Measurements from ENCODE around the gene TNRC6B. TPM values are rescaled to one million over a fixed set of nuclear protein-coding genes. Genes with fewer than 3 reads are reported as not detected.

The TNRC6B gene
- total and polyA plus RNA-seq, 2 experiments from 2014 or later, result 23.7 to 25.8 TPM

GRCh38 chr22:40385036-40385782 is 207.5 kb downstream of the TNRC6B start:
- TF ChIP-seq CTCF (IDR thresholded peaks at IDR 0.05; ENCODE audit: poor library complexity), result no peak
- TF ChIP-seq EZH2phosphoT487 (IDR thresholded peaks at IDR 0.05; ENCODE audit: low read depth, severe bottlenecking, unreplicated experiment), result no peak
- TF ChIP-seq EZH2 (IDR thresholded peaks at IDR 0.05; ENCODE audit: borderline replicate concordance), result no peak
- H3K4me1 ChIP-seq (ENCODE audit: insufficient read depth), result peaks cover 3% of the 10 kb centered on the region
- H3K4me3 ChIP-seq, result no peak overlapping the region
- H4K20me1 ChIP-seq (ENCODE audit: insufficient read depth, poor library complexity, severe bottlenecking), result no peaks in the 10 kb centered on the region
- no peak overlapping the region for H2AFZ ChIP-seq
- peaks cover 70% of the 10 kb centered on the region for H3K79me2 ChIP-seq
- WGBS (ENCODE audit: low lambda C conversion rate, missing lambda C conversion rate), result 84% methylated on average over 10 of the region's 10 CpGs
- no peaks in the 10 kb centered on the region for H3K9me2 ChIP-seq (replicated peaks; ENCODE audit: insufficient read depth)
- no peaks in the 10 kb centered on the region for H3K36me3 ChIP-seq (replicated peaks; ENCODE audit: insufficient read depth, low read depth)
- no peaks in the 10 kb centered on the region for H3K27me3 ChIP-seq
- no peak for DNase-seq (ENCODE audit: low spot score)
- peak overlapping the region; percentile 20 for H3K4me2 ChIP-seq
- no peaks in the 10 kb centered on the region for H3K9me3 ChIP-seq (ENCODE audit: low read depth)
- peak overlapping the region; percentile 29 for H3K27ac ChIP-seq

Other genes starting within 250 kb of the TNRC6B start
- not detected in 2 replicates for gene TMA7B, start 217.5 kb upstream of the TNRC6B start, total RNA-seq
- not detected in 2 replicates for gene TMA7B, start 217.5 kb upstream of the TNRC6B start, polyA plus RNA-seq
- 10.4 and 12.8 TPM in 2 replicates for gene FAM83F, start 183.0 kb upstream of the TNRC6B start, total RNA-seq
- 10.8 and 16.5 TPM in 2 replicates for gene FAM83F, start 183.0 kb upstream of the TNRC6B start, polyA plus RNA-seq
- gene ADSL, start 168.6 kb downstream of the TNRC6B start, total RNA-seq, result 81.8 and 89.6 TPM in 2 replicates
- 54.8 and 66.1 TPM in 2 replicates for gene ADSL, start 168.6 kb downstream of the TNRC6B start, polyA plus RNA-seq
- 59.4 and 60.4 TPM in 2 replicates for gene SGSM3, start 192.7 kb downstream of the TNRC6B start, total RNA-seq
- gene SGSM3, start 192.7 kb downstream of the TNRC6B start, polyA plus RNA-seq, result 111 and 126 TPM in 2 replicates